ENCODE results near the gene RFX4.
"Not testable (repeated sequence)": the region's sequence is repeated elsewhere in the genome, so short reads cannot be mapped to it uniquely, and the experiment has no call there.

Gene RFX4

DNA sequence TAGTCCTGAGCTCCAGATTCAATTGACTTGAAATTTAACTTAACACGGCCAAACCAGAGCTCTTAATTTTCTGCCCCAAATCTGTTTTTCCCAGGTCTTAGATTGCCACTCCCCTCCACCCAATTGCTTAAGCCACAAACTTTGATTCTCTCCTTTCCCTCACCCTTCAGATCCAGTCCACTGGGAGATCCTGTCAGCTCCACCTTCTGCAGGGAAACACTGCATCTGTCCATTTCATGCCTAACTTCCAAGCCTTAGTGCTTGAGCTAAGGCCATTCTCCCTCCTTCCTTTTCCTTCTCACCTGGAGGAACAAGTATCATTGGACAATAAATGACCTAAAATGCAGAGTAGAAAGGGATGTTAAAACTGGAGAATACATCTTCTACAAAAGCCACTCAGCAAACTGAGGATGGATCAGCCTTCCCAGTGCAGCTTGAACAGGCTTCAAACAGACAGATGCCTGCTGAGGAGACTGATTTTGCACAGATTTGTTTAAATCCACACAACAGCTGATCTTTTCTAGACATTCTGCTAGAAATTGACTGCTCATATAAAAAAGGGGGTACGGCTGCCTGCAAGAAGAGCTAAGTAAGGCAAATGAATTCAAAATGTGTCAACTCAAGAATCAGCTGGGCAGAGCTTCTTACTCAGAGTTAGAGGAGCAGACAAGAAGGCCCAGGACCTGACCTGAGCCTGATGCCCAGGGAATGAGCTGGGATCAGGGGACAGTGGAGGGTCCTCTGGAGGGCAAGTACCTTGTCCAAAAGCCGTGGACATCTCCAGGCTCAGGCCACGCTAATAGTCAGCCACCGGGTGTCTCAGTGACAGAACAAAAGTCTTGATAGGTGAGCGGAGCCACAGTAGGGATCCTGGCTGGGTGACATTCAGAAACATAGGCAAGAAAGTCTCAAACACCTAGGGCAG is 110.4 kb downstream of the RFX4 start:
- DNase-seq (ENCODE audit: low read depth), result no peak

GRCh38 chr12:106696071-106696470 is 113.3 kb downstream of the RFX4 start:
- no peak for DNase-seq (ENCODE audit: low read depth)

DNA sequence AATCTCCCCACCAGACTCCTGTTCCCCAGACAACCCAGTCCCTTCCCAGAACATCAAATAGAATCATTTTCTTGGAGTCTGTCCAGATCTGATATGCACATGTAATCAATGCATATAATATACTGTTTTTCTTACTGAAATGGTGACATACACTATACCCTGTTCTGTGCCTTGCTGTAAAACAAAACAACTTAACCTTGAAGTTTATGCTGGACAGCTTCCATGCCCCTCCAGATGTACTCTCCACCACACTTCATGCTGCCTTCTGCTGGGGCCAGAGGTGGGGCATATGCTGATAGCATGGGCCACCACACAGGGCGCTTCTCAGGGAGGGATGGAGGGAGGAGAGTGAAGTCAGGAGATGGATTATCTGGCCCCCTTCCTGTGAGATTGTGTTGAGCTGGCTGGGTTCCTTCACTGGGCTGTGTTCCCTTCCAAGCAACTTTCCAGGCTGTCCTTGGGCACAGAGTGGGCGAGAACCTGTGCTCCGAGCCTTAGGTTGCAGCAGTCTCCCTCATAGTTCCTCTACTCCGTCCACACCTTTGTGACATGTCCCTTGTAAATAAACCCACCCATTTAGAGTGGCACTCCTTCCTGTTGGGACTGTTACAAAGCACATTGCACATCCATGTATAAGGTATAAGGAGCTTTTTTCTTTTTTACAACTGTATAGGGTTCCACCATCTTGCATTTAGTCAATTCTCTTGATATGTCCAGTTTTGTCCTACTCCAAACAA is 114.0 kb downstream of the RFX4 start:
- DNase-seq (ENCODE audit: low read depth), result no peak

- DNase-seq (ENCODE audit: low read depth), result no peak
These were observed 121.3 kb downstream of the RFX4 start for GRCh38 chr12:106704081-106704480.

- no peak for DNase-seq (ENCODE audit: low read depth)
These were observed 123.2 kb downstream of the RFX4 start for GRCh38 chr12:106705971-106706370.

GRCh38 chr12:106709068-106709511 is 126.3 kb downstream of the RFX4 start:
- no peak for DNase-seq (ENCODE audit: low read depth)

DNA sequence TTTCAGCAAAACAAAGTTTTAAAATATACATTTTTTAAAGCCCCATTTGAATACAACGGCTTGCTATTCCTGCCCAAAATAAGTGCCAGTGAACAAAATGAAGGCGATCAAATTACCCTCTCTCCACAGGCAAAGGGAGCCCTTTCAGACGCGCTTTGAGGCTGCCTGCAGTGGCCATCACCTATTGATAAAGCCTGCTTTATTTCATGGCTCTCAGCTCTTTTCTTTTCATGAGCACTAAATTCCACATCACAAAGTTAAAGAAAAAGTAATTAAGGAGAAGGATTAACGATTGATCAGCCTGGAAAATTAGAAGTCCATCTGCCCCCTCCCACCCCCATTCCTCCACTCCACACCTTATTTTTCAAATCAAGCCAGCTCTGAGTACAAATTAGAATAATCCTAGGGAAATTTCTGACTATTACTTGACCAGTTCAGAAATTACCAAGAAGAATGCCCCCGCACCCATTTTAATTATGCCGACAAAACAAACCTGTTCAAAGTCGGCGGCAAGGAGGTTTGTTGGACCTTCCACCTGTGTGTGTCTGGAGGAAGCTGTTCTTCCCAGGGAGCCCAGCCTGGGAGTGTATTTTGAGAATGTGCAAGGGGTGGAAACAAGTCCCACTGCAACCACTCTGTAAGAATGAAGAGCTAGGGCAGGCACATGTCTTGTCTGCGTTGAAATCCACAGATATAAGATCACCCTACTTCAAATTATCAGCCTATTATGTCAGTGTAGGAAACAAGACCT is 127.5 kb downstream of the RFX4 start:
- DNase-seq (ENCODE audit: low read depth), result no peak

- no peak for DNase-seq (ENCODE audit: low read depth)
These were observed 128.5 kb downstream of the RFX4 start for GRCh38 chr12:106711316-106711715.

GRCh38 chr12:106712768-106713167 is 130.0 kb downstream of the RFX4 start:
- DNase-seq (ENCODE audit: low read depth), result no peak

- no peak for DNase-seq (ENCODE audit: low read depth)
These were observed 132.1 kb downstream of the RFX4 start for GRCh38 chr12:106714926-106715325.

DNA sequence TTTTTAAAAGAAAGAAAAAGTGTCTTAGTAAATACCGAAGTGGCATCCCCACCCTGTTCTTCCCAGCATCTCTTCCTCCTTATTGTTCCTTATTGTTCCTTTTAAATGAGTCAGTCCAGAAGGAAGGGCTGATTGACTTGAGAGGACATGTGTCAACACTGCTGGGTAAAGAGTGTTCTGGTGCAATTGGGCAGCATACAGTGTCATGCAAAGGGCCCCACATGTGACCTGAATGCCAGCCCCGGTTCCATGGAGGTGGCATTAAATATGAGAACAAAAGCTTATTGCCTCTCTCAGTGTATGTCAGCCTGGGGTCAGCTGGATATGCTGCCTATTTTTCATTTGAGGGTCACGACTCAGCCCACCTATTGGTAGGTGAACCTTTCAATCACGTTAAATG is 132.8 kb downstream of the RFX4 start:
- DNase-seq (ENCODE audit: low read depth), result no peak

GRCh38 chr12:106717673-106718072 is 134.9 kb downstream of the RFX4 start:
- no peak for DNase-seq (ENCODE audit: low read depth)

DNA sequence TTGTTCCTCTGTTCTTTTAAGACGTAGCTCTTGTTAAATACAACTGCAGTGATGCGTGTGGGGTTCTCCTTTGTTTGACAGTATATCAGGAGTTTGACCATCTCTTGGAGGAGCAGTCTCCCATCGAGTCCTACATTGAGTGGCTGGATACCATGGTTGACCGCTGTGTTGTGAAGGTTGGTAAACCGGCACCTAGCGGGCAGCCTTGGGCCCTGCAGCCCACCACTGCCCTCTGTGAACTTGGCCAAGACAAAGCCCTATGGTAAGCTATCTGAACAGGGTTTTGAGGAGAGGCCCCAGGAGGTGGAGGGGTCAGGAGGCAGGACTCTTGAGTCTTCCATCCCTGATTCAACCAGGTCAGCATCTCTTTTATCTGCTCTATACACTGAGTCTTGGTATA is 137.1 kb downstream of the RFX4 start:
- no peak for DNase-seq (ENCODE audit: low read depth)

DNA sequence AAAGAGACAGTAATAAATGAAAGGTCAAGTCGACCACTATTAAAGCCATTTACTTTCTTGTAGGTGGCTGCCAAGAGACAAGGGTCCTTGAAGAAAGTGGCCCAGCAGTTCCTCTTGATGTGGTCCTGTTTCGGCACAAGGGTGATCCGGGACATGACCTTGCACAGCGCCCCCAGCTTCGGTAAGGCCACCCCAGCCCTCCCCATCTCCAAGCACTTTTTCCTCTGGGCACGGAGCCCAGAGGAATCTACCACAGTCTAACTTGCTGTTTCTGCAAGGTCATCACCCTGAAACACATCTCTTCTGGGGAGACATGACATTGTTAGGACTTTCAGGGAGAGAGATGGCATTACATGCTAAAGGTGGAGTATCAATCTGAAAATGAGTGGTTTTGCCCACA is 137.9 kb downstream of the RFX4 start:
- DNase-seq (ENCODE audit: low read depth), result no peak

DNA sequence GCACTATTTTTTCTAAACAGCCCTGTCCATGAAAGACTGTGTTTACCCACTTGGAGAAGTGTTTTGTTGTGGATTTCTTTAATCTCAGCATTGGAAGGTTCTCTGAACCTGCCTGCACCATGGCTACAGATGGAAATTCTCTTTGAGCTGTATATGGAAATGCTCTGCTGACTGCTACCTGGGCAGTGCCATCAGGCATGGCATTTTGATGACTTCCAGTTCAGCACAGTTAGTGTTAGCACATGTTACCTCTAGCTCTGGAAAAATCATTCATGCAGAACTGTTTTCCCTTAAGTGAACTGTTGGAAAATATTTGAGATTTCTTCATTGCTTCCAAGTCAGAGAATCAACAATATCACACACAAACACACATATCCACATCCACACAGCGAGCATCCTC is 139.1 kb downstream of the RFX4 start:
- DNase-seq (ENCODE audit: low read depth), result no peak

GRCh38 chr12:106722837-106723236 is 140.0 kb downstream of the RFX4 start:
- no peak for DNase-seq (ENCODE audit: low read depth)

GRCh38 chr12:106723416-106723815 is 140.6 kb downstream of the RFX4 start:
- DNase-seq (ENCODE audit: low read depth), result no peak

DNA sequence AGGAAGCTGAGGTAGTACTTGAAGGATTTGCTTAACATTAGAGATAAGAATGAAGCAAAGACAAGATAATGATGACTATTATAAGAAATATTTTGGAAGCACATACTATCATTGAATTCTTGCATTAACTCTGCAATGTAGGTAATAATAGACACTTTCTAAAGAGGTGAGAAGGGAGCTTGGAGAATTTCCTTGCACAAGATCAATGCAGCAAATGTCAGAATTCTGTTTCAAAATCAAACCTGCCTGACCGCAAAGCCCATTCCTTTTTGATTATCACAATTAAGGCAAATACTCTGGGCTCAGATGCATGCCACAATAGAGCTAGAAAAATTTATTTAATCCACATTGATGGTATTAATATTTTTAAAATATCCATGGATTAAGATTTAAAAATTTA is 141.3 kb downstream of the RFX4 start:
- no peak for DNase-seq (ENCODE audit: low read depth)

DNA sequence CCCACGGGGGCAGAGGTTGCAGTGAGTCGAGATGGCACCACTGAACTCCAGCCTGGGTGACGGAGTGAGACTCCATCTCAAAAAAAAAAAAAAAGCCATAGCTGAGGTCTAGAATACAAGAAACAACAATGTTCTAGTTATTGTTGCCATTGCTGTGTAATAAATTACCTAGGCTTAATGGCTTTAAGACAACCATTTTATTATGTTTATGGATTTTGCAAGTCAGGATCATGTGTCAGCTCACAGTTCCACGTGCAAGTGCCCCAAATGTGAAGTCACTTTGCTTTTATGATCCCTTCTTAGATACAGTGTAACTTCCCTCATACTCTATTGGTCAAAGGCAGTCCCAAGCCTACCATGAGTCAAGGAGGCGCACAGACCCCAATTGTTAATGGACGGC is 142.1 kb downstream of the RFX4 start:
- no peak for DNase-seq (ENCODE audit: low read depth)

- DNase-seq (ENCODE audit: low read depth), result not testable (repeated sequence)
These were observed 143.9 kb downstream of the RFX4 start for GRCh38 chr12:106726603-106727202.

- DNase-seq (ENCODE audit: low read depth), result no peak
These were observed 146.8 kb downstream of the RFX4 start for GRCh38 chr12:106729611-106730010.

DNA sequence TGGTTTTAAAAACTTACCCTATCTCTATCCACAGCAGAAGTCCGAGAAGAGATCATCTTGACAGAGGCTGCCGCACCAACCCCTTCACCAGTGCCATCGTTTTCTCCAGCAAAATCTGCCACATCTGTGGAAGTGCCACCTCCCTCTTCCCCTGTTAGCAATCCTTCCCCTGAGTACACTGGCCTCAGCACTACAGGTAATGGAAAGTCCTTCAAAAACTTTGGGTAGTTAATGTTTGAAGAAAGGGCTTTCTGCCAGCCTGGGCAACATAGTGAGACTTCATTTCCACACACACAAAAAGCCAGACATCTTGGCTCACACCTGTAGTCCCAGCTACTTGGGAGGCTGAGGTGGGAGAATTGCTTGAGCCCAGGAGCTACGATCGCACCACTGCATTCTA is 150.1 kb downstream of the RFX4 start:
- DNase-seq (ENCODE audit: low read depth), result no peak
